Breast epithelium (tissue), 3 donors: ENCODE measurements around the gene SPINK8.

Experiments used
- CTCF ChIP-seq, 3 donors: fragments of 450-650 bp; IDR thresholded peaks; one replicate each; pipeline ENCODE4 v1.5.1; 2016 to 2017; ENCODE audit warnings: antibody characterized with exemption in 3 of 3, mild to moderate bottlenecking in 3 of 3, moderate library complexity in 3 of 3
- POLR2A ChIP-seq: fragments of 450-650 bp; IDR thresholded peaks from one replicate; pipeline ENCODE4 v1.6.1; 2016; ENCODE audit warnings: antibody characterized with exemption, mild to moderate bottlenecking, moderate library complexity
- POLR2AphosphoS5 ChIP-seq, 3 donors: sonication (generic); formaldehyde crosslinking; IDR thresholded peaks; one replicate each; pipeline ENCODE4 v1.6.1; 2017; ENCODE audit warnings: antibody characterized with exemption in 3 of 3

GRCh38 chr3:48371651-48372376, 38.4 kb upstream of the SPINK8 start, which contains the start of gene FBXW12:
- TF ChIP-seq CTCF (IDR thresholded peaks at IDR 0.05), result no peak
- TF ChIP-seq POLR2A, result no peak
- TF ChIP-seq POLR2AphosphoS5 (IDR thresholded peaks at IDR 0.05), result no peak
